ENCODE data around the gene ZFR2. TPM values are rescaled to one million over a fixed set of nuclear protein-coding genes. Genes with fewer than 3 reads are reported as not detected.

Gene ZFR2
- total and polyA plus RNA-seq, 2 of the 8 experiments (the other 6 are each of a cell fraction or from before 2014, with no cell fraction given) = 14.5 to 28.4 TPM

GRCh38 chr19:3821857-3822364 is 46.9 kb downstream of the ZFR2 start (continued):
- TF ChIP-seq TEAD4 (IDR thresholded peaks at IDR 0.05; ENCODE audit: low read depth, low read length) (no peak), NRF1 (IDR thresholded peaks at IDR 0.05; ENCODE audit: low read depth, low read length) (no peak), NANOG (IDR thresholded peaks at IDR 0.05; ENCODE audit: insufficient read depth, low read depth, low read length, poor library complexity, severe bottlenecking) (no peak), USF2 (IDR thresholded peaks at IDR 0.05; ENCODE audit: low read length) (peak; percentile 51; the same call in 1 of the 2 replicates), CBX8 (IDR thresholded peaks at IDR 0.05; ENCODE audit: borderline replicate concordance, low read depth, low read length) (no peak), CTBP2 (IDR thresholded peaks at IDR 0.05; ENCODE audit: borderline replicate concordance, insufficient read depth, insufficient read length, low read length) (no peak), TCF12 (IDR thresholded peaks at IDR 0.05; ENCODE audit: low read depth, low read length) (no peak), E2F6 (IDR thresholded peaks at IDR 0.05) (peak; percentile 94), SRF (IDR thresholded peaks at IDR 0.05; ENCODE audit: low read depth, low read length) (no peak), POLR2A (IDR thresholded peaks at IDR 0.05; ENCODE audit: control extremely low read depth in 1 of 2, low read depth in 2 of 2, low read length in 2 of 2) (no peak), POLR2AphosphoS5 (IDR thresholded peaks at IDR 0.05; ENCODE audit: low read depth, low read length) (no peak), BCL11A (IDR thresholded peaks at IDR 0.05; ENCODE audit: low read depth in 2 of 2, low read length in 2 of 2) (no peak), SP2 (IDR thresholded peaks at IDR 0.05; ENCODE audit: low read length) (no peak), HDAC6 (IDR thresholded peaks at IDR 0.05; ENCODE audit: low read depth, low read length) (no peak)

All from H1 (cell line).